WTC11 (cell line): ENCODE data around the gene RADIL. TPM values are rescaled to one million over a fixed set of nuclear protein-coding genes. Genes with fewer than 3 reads are reported as not detected.

ENCODE experiments used
- ATAC-seq: fragments of 200-7000 bp; cut with Tn5 transposase; 2 replicates; pipeline ENCODE4 v1.10.0; 2021; ENCODE audit warnings: mild to moderate bottlenecking, moderate library complexity
- CTCF ChIA-PET: fragments of 300-600 bp; sonication (Branson Sonifier 250); formaldehyde crosslinking; loops from one replicate; lab custom pipeline; 2021; ENCODE audit warnings: antibody characterized with exemption; lab: Charles Lee
- POLR2A ChIA-PET: fragments of 350-600 bp; sonication (Branson Sonifier 250); formaldehyde crosslinking; loops from one replicate; lab custom pipeline; 2021; ENCODE audit warnings: antibody characterized with exemption; lab: Charles Lee
- DNase-seq: peaks from one replicate; pipeline ENCODE4 v3.0.0; 2021; ENCODE audit warnings: low spot score
- H3K27ac Mint-ChIP-seq: 2 replicates; pipeline ENCODE4 v1.8.0; 2021; ENCODE audit warnings: mixed read lengths
- H3K27me3 Mint-ChIP-seq: 2 replicates; pipeline ENCODE4 v1.8.0; 2021; ENCODE audit warnings: low read depth, mild to moderate bottlenecking, moderate library complexity, mixed read lengths
- H3K36me3 Mint-ChIP-seq: 2 replicates; pipeline ENCODE4 v1.8.0; 2021; ENCODE audit warnings: mixed read lengths
- H3K4me1 Mint-ChIP-seq: 2 replicates; pipeline ENCODE4 v1.8.0; 2022; ENCODE audit warnings: mixed read lengths
- H3K4me3 Mint-ChIP-seq: 2 replicates; pipeline ENCODE4 v1.8.0; 2021; ENCODE audit warnings: mild to moderate bottlenecking, moderate library complexity, mixed read lengths
- H3K9me3 Mint-ChIP-seq: 2 replicates; pipeline ENCODE4 v1.8.0; 2021; ENCODE audit warnings: mixed read lengths
- ATF1 ChIP-seq: sonication (generic); formaldehyde crosslinking; IDR thresholded peaks from 2 replicates; pipeline ENCODE4 v1.8.1; 2023; ENCODE audit warnings: mild to moderate bottlenecking, moderate library complexity, missing genetic modification reagents
- CREB1 ChIP-seq: sonication (generic); formaldehyde crosslinking; IDR thresholded peaks from 2 replicates; pipeline ENCODE4 v1.8.0; 2023; ENCODE audit warnings: mild to moderate bottlenecking, missing genetic modification reagents
- CREM ChIP-seq: sonication (generic); formaldehyde crosslinking; IDR thresholded peaks from 2 replicates; pipeline ENCODE4 v1.8.1; 2022; ENCODE audit warnings: mild to moderate bottlenecking, missing genetic modification reagents, moderate library complexity
- ELF4 ChIP-seq: sonication (generic); formaldehyde crosslinking; IDR thresholded peaks from 2 replicates; pipeline ENCODE4 v1.8.1; 2022; ENCODE audit warnings: low read depth, mild to moderate bottlenecking, moderate library complexity, missing genetic modification reagents
- ESRRA ChIP-seq: sonication (generic); formaldehyde crosslinking; IDR thresholded peaks from 2 replicates; pipeline ENCODE4 v1.8.1; 2022; ENCODE audit warnings: mild to moderate bottlenecking, missing genetic modification reagents, borderline replicate concordance
- ETV6 ChIP-seq: sonication (generic); formaldehyde crosslinking; IDR thresholded peaks from 2 replicates; pipeline ENCODE4 v1.8.1; 2022; ENCODE audit warnings: mild to moderate bottlenecking, missing genetic modification reagents
- FOXK1 ChIP-seq: sonication (generic); formaldehyde crosslinking; IDR thresholded peaks from 2 replicates; pipeline ENCODE4 v1.8.0; 2022; ENCODE audit warnings: mild to moderate bottlenecking, moderate library complexity, missing genetic modification reagents
- FOXP1 ChIP-seq: sonication (generic); formaldehyde crosslinking; IDR thresholded peaks from 2 replicates; pipeline ENCODE4 v1.8.0; 2022; ENCODE audit warnings: missing genetic modification reagents, mild to moderate bottlenecking, moderate library complexity, borderline replicate concordance
- GTF2I ChIP-seq: fragments of 250-450 bp; sonication (Bioruptor Pico); conservative IDR thresholded peaks from 2 replicates; pipeline ENCODE4 v1.4.0; 2021; ENCODE audit warnings: mild to moderate bottlenecking
- HMGA2 ChIP-seq: fragments of 250-450 bp; sonication (Bioruptor Pico); IDR thresholded peaks from 2 replicates; pipeline ENCODE4 v1.4.0; 2021; ENCODE audit warnings: mild to moderate bottlenecking, moderate library complexity
- NFE2L1 ChIP-seq: sonication (generic); formaldehyde crosslinking; IDR thresholded peaks from 2 replicates; pipeline ENCODE4 v1.8.1; 2023; ENCODE audit warnings: missing genetic modification reagents
- NFYB ChIP-seq: sonication (generic); formaldehyde crosslinking; conservative IDR thresholded peaks from 2 replicates; pipeline ENCODE4 v1.8.0; 2022; ENCODE audit warnings: low read depth, missing genetic modification reagents
- NR2C2 ChIP-seq: sonication (generic); formaldehyde crosslinking; IDR thresholded peaks from 2 replicates; pipeline ENCODE4 v1.8.0; 2022; ENCODE audit warnings: mild to moderate bottlenecking, missing genetic modification reagents
- SMAD3 ChIP-seq: sonication (generic); formaldehyde crosslinking; IDR thresholded peaks from 2 replicates; pipeline ENCODE4 v1.8.0; 2022; ENCODE audit warnings: missing genetic modification reagents, mild to moderate bottlenecking, borderline replicate concordance
- SMAD4 ChIP-seq: sonication (generic); formaldehyde crosslinking; IDR thresholded peaks from 2 replicates; pipeline ENCODE4 v1.8.0; 2022; ENCODE audit warnings: mild to moderate bottlenecking, missing genetic modification reagents
- SOX15 ChIP-seq: fragments of 250-450 bp; sonication (Bioruptor Pico); IDR thresholded peaks from 2 replicates; pipeline ENCODE4 v1.9.0; 2021; ENCODE audit warnings: mild to moderate bottlenecking
- ZNF671 ChIP-seq: fragments of 250-450 bp; sonication (Bioruptor Pico); IDR thresholded peaks from 2 replicates; pipeline ENCODE4 v1.8.0; 2021; ENCODE audit warnings: mild to moderate bottlenecking
- total RNA-seq: library from RNA; stranded (reverse); gene quantifications from 3 replicates; pipeline ENCODE4 v1.2.3, GENCODE V29; 2021
- TF ChIP-seq, protein P1 (sequence below): sonication (generic); formaldehyde crosslinking; IDR thresholded peaks from 2 replicates; pipeline ENCODE4 v1.8.0; 2022; ENCODE audit warnings: mild to moderate bottlenecking, missing genetic modification reagents
- TF ChIP-seq, protein P2 (sequence below): fragments of 250-450 bp; sonication (Bioruptor Pico); IDR thresholded peaks from 2 replicates; pipeline ENCODE4 v1.9.0; 2021; ENCODE audit warnings: moderate library complexity, mild to moderate bottlenecking, inconsistent platforms, borderline replicate concordance
- TF ChIP-seq, protein P3 (sequence below): sonication (generic); formaldehyde crosslinking; IDR thresholded peaks from 2 replicates; pipeline ENCODE4 v1.8.0; 2022; ENCODE audit warnings: missing genetic modification reagents
- TF ChIP-seq, protein P4 (sequence below): fragments of 250-450 bp; sonication (Bioruptor Pico); IDR thresholded peaks from 2 replicates; pipeline ENCODE4 v1.9.0; 2021; ENCODE audit warnings: mild to moderate bottlenecking, borderline replicate concordance
- TF ChIP-seq, protein P5 (sequence below): fragments of 250-450 bp; sonication (Bioruptor Pico); IDR thresholded peaks from 2 replicates; pipeline ENCODE4 v1.8.0; 2021; ENCODE audit warnings: mild to moderate bottlenecking
- TF ChIP-seq, protein P6 (sequence below): sonication (generic); formaldehyde crosslinking; IDR thresholded peaks from 2 replicates; pipeline ENCODE4 v1.8.1; 2022; ENCODE audit warnings: mild to moderate bottlenecking, missing genetic modification reagents, moderate library complexity, borderline replicate concordance

Gene RADIL
- total RNA-seq, 1 experiment from 2014 or later, result 11.1 TPM

DNA sequence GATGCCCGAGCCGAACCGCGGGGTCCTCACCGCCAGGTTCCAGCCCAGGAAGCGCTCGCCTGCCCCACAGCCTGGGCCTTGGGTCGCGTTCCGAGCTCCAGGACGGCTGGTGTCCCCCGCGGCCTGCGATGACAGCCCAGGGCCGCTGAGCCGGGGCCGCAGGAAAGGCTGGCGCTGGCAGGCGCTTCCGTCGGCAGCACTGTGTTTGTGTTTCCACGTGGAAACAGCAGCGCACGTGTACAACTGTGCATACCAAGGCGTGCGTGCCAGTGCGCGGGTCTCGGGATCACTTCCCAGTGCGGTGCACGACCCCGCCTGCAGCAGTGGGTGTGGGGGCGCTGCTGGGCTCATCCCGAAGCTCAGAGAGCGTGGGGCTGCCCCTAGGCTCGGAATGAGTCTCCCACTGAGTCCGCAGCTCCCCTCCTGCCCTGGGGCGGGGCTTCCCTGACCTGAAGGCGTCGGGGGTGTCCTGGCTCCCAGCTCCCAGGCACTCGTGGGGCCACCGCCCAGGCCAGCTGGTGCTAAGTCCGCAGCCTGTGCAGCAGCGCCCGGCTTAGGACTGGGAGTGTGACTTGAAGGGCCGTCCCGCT, 90.9 kb downstream of the RADIL start:
- ChIA-PET CTCF (interaction anchor here (0.5 to 4.2 kb wide), 82 partner anchors 9 to 1884 kb away, joined by 3 to 75 read pairs (median 4); partner anchors contain the start of genes AP5Z1, MMD2, RADIL and RBAK), POLR2A (interaction anchor here (0.8 to 1.7 kb wide), 3 partner anchors 14 to 90 kb away, joined by 3 to 11 read pairs (median 3); partner anchors contain the start of gene AP5Z1)
- Mint-ChIP-seq H3K27ac (no peak overlapping the region), H3K4me1 (peaks cover 5% of the 10 kb centered on the region), H3K4me3 (peak overlapping the region; percentile 54), H3K9me3 (no peaks in the 10 kb centered on the region), H3K36me3 (peaks cover 3% of the 10 kb centered on the region; the same call in 1 of the 2 replicates), H3K27me3 (no peaks in the 10 kb centered on the region)
- DNase-seq (no peak), ATAC-seq (peak; percentile 49)
- TF ChIP-seq ATF1 (CRISPR knock-in tag) (no peak), ETV6 (CRISPR knock-in tag) (no peak), FOXK1 (CRISPR knock-in tag) (0 out of 2 replicates have a peak, but pooled peaks have one; percentile 61), GTF2I (no peak), NFYB (CRISPR knock-in tag) (no peak), SMAD4 (CRISPR knock-in tag) (no peak), ZNF671 (CRISPR knock-in tag) (no peak), CREM (CRISPR knock-in tag) (0 out of 2 replicates have a peak, but pooled peaks have one; percentile 15), ELF4 (no peak), SOX15 (CRISPR knock-in tag) (no peak), FOXP1 (CRISPR knock-in tag) (peak; percentile 52; the same call in 1 of the 2 replicates), ESRRA (no peak), HMGA2 (CRISPR knock-in tag) (no peak), SMAD3 (0 out of 2 replicates have a peak, but pooled peaks have one; percentile 71), CREB1 (CRISPR knock-in tag) (peak; percentile 48; the same call in 1 of the 2 replicates), NR2C2 (CRISPR knock-in tag) (no peak), NFE2L1 (CRISPR knock-in tag) (no peak)
- TF ChIP-seq, protein P1, sequence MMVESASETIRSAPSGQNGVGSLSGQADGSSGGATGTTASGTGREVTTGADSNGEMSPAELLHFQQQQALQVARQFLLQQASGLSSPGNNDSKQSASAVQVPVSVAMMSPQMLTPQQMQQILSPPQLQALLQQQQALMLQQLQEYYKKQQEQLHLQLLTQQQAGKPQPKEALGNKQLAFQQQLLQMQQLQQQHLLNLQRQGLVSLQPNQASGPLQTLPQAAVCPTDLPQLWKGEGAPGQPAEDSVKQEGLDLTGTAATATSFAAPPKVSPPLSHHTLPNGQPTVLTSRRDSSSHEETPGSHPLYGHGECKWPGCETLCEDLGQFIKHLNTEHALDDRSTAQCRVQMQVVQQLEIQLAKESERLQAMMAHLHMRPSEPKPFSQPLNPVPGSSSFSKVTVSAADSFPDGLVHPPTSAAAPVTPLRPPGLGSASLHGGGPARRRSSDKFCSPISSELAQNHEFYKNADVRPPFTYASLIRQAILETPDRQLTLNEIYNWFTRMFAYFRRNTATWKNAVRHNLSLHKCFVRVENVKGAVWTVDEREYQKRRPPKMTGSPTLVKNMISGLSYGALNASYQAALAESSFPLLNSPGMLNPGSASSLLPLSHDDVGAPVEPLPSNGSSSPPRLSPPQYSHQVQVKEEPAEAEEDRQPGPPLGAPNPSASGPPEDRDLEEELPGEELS (CRISPR knock-in tag), result no peak
- TF ChIP-seq, protein P2, sequence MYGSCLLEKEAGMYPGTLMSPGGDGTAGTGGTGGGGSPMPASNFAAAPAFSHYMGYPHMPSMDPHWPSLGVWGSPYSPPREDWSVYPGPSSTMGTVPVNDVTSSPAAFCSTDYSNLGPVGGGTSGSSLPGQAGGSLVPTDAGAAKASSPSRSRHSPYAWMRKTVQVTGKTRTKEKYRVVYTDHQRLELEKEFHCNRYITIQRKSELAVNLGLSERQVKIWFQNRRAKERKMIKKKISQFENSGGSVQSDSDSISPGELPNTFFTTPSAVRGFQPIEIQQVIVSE (CRISPR knock-in tag), result no peak
- TF ChIP-seq, protein P3, sequence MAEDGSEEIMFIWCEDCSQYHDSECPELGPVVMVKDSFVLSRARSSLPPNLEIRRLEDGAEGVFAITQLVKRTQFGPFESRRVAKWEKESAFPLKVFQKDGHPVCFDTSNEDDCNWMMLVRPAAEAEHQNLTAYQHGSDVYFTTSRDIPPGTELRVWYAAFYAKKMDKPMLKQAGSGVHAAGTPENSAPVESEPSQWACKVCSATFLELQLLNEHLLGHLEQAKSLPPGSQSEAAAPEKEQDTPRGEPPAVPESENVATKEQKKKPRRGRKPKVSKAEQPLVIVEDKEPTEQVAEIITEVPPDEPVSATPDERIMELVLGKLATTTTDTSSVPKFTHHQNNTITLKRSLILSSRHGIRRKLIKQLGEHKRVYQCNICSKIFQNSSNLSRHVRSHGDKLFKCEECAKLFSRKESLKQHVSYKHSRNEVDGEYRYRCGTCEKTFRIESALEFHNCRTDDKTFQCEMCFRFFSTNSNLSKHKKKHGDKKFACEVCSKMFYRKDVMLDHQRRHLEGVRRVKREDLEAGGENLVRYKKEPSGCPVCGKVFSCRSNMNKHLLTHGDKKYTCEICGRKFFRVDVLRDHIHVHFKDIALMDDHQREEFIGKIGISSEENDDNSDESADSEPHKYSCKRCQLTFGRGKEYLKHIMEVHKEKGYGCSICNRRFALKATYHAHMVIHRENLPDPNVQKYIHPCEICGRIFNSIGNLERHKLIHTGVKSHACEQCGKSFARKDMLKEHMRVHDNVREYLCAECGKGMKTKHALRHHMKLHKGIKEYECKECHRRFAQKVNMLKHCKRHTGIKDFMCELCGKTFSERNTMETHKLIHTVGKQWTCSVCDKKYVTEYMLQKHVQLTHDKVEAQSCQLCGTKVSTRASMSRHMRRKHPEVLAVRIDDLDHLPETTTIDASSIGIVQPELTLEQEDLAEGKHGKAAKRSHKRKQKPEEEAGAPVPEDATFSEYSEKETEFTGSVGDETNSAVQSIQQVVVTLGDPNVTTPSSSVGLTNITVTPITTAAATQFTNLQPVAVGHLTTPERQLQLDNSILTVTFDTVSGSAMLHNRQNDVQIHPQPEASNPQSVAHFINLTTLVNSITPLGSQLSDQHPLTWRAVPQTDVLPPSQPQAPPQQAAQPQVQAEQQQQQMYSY (CRISPR knock-in tag), result no peak
- TF ChIP-seq, protein P4, sequence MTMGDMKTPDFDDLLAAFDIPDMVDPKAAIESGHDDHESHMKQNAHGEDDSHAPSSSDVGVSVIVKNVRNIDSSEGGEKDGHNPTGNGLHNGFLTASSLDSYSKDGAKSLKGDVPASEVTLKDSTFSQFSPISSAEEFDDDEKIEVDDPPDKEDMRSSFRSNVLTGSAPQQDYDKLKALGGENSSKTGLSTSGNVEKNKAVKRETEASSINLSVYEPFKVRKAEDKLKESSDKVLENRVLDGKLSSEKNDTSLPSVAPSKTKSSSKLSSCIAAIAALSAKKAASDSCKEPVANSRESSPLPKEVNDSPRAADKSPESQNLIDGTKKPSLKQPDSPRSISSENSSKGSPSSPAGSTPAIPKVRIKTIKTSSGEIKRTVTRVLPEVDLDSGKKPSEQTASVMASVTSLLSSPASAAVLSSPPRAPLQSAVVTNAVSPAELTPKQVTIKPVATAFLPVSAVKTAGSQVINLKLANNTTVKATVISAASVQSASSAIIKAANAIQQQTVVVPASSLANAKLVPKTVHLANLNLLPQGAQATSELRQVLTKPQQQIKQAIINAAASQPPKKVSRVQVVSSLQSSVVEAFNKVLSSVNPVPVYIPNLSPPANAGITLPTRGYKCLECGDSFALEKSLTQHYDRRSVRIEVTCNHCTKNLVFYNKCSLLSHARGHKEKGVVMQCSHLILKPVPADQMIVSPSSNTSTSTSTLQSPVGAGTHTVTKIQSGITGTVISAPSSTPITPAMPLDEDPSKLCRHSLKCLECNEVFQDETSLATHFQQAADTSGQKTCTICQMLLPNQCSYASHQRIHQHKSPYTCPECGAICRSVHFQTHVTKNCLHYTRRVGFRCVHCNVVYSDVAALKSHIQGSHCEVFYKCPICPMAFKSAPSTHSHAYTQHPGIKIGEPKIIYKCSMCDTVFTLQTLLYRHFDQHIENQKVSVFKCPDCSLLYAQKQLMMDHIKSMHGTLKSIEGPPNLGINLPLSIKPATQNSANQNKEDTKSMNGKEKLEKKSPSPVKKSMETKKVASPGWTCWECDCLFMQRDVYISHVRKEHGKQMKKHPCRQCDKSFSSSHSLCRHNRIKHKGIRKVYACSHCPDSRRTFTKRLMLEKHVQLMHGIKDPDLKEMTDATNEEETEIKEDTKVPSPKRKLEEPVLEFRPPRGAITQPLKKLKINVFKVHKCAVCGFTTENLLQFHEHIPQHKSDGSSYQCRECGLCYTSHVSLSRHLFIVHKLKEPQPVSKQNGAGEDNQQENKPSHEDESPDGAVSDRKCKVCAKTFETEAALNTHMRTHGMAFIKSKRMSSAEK (CRISPR knock-in tag), result no peak
- TF ChIP-seq, protein P5, sequence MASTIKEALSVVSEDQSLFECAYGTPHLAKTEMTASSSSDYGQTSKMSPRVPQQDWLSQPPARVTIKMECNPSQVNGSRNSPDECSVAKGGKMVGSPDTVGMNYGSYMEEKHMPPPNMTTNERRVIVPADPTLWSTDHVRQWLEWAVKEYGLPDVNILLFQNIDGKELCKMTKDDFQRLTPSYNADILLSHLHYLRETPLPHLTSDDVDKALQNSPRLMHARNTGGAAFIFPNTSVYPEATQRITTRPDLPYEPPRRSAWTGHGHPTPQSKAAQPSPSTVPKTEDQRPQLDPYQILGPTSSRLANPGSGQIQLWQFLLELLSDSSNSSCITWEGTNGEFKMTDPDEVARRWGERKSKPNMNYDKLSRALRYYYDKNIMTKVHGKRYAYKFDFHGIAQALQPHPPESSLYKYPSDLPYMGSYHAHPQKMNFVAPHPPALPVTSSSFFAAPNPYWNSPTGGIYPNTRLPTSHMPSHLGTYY (CRISPR knock-in tag), result no peak
- TF ChIP-seq, protein P6, sequence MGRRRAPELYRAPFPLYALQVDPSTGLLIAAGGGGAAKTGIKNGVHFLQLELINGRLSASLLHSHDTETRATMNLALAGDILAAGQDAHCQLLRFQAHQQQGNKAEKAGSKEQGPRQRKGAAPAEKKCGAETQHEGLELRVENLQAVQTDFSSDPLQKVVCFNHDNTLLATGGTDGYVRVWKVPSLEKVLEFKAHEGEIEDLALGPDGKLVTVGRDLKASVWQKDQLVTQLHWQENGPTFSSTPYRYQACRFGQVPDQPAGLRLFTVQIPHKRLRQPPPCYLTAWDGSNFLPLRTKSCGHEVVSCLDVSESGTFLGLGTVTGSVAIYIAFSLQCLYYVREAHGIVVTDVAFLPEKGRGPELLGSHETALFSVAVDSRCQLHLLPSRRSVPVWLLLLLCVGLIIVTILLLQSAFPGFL (CRISPR knock-in tag), result no peak
